NCI-H2081 (cell line): Measurements from ENCODE around the gene NBEAL2.

ENCODE experiments used
- DNase-seq, 2 experiments: peaks; one replicate each; lab custom pipeline; 2025; lab: John Stamatoyannopoulos, UW

NBEAL2 gene

DNA sequence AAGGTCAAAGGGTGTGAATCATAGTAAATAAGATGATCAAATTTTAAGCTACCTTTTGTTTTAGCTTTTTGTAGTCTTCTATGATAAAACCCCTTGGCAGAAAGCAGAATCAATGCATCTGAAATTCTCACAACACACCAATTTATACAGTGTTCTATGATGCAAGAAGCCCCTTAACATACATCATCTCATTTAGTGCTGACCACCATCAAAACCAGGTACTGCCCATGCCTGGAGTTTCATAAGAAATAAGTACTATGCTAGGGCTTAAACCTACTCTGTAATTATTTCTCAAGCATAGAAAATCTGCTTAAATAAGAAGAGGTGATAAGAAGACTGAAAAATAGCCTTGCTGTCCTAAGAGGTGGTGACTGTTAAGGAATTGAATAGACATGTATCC, 67.6 kb downstream of the NBEAL2 start:
- no peak for DNase-seq

DNA sequence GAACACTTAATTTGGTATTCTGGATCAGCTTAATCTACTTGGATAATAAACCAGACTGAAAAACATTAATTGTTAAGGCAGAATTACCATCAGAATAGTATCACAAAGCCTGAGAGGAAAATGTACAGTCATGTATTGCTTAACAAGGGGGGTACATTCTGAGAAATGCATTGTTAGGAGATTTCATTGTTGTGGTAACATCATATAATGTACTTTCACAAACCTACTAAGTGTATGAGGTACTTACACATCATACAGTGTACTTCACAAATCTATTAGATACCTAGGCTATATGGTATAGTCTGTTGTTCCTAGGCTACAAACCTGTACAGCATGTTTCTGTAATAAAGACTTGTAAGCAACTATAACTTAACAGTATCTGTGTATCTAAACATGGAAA, 68.2 kb downstream of the NBEAL2 start:
- no peak for DNase-seq

GRCh38 chr3:47054412-47054811, 74.9 kb downstream of the NBEAL2 start:
- DNase-seq, result no peak

- no peak for DNase-seq
These were observed 77.2 kb downstream of the NBEAL2 start for GRCh38 chr3:47056705-47057104.

- no peak for DNase-seq
These were observed 77.8 kb downstream of the NBEAL2 start for GRCh38 chr3:47057212-47057671.
